Measurements from ENCODE around the gene ITGB8. TPM values are rescaled to one million over a fixed set of nuclear protein-coding genes. Genes with fewer than 3 reads are reported as not detected.

Gene ITGB8
- total RNA-seq, 2 donors from 2014 or later = 6.5 to 7.6 TPM

DNA sequence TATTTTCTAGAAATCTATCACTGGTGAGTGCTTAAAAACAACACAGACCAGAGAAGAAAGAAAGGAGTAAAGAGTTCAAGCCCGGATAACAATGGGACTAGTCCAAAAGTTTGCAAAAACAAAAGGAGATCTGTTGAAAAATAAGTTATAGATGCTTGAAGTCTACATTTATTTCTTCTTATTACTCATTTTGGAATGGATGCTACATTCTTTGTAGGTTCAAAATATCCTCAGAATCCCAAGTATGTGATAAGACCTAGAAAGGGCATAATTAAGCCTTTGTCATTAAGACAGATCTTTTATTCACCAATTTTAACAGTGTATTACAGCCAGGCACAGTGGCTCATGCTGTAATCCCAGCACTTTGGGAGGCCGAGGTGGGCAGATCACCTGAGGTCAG lies 42.7 kb upstream of the ITGB8 start:
- Mint-ChIP-seq H3K27me3 (ENCODE audit: insufficient read depth) (no peaks in the 10 kb centered on the region), H3K36me3 (ENCODE audit: low read depth) (no peaks in the 10 kb centered on the region)
- no peaks in the 10 kb centered on the region for H3K36me3 ChIP-seq (ENCODE audit: control insufficient read depth, insufficient read depth, low read length)

DNA sequence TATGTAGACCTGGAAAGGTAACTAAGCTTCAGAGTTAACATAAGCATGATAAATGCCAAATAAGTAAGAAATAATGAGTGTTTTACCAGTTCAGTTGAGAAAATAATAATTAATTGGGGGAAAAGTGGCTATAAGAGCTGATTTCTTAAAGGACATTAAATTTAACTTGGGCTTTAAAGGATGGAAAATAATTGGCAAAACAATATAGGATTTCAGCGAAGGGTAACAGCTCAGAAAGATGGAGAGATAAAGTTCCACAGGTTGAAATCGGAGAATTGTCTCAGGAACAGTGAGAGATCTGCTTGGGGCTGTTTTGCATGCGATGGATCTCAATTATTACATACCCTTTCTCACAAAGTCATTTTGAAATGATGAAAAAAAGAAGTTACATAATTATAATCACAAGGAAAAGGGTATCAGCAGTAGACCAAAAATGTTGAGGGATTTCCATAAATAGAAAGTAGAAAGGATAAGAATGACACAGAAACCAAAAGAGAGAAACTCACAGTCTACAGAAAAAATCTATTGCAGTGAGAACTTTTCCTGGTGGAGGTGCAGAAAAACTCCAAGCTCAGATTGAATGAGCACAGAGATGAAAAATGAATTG lies 40.1 kb upstream of the ITGB8 start:
- 44 to 73% methylated on average over 1 to 2 of the region's 3 CpGs for WGBS, 2 experiments (ENCODE audit: insufficient coverage in 1 of 2, insufficient read length in 1 of 2)

More for the DNA sequence above, 42.7 kb upstream of the ITGB8 start:
- TF ChIP-seq, protein P1, sequence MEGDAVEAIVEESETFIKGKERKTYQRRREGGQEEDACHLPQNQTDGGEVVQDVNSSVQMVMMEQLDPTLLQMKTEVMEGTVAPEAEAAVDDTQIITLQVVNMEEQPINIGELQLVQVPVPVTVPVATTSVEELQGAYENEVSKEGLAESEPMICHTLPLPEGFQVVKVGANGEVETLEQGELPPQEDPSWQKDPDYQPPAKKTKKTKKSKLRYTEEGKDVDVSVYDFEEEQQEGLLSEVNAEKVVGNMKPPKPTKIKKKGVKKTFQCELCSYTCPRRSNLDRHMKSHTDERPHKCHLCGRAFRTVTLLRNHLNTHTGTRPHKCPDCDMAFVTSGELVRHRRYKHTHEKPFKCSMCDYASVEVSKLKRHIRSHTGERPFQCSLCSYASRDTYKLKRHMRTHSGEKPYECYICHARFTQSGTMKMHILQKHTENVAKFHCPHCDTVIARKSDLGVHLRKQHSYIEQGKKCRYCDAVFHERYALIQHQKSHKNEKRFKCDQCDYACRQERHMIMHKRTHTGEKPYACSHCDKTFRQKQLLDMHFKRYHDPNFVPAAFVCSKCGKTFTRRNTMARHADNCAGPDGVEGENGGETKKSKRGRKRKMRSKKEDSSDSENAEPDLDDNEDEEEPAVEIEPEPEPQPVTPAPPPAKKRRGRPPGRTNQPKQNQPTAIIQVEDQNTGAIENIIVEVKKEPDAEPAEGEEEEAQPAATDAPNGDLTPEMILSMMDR (conservative IDR thresholded peaks at IDR 0.05) = no peak
- Histone ChIP-seq H3K9me3 (ENCODE audit: control insufficient read depth, low read length) (no peaks in the 10 kb centered on the region), H3K27me3 (ENCODE audit: control insufficient read depth, insufficient read depth, low read length, poor library complexity, severe bottlenecking) (no peaks in the 10 kb centered on the region), H3K9ac (ENCODE audit: extremely low read depth, low read length, poor library complexity, severe bottlenecking) (no peak overlapping the region), H3K4me1 (ENCODE audit: control insufficient read depth, insufficient read depth, low read length) (peaks cover 7% of the 10 kb centered on the region), H3K4me3 (ENCODE audit: low read length) (no peak overlapping the region), H3K27ac (ENCODE audit: low read depth, low read length) (no peak overlapping the region)
- no peak overlapping the region for H3K4me3 Mint-ChIP-seq
- WGBS, 2 experiments (ENCODE audit: insufficient coverage in 1 of 2, insufficient read length in 1 of 2) = 90 to 95% methylated on average over 2 of the region's 2 CpGs
- H3K9me3 Mint-ChIP-seq = no peaks in the 10 kb centered on the region
- DNase-seq = no peak
- H3K4me1 Mint-ChIP-seq = peaks cover 29% of the 10 kb centered on the region
- H3K27ac Mint-ChIP-seq = no peak overlapping the region

DNA sequence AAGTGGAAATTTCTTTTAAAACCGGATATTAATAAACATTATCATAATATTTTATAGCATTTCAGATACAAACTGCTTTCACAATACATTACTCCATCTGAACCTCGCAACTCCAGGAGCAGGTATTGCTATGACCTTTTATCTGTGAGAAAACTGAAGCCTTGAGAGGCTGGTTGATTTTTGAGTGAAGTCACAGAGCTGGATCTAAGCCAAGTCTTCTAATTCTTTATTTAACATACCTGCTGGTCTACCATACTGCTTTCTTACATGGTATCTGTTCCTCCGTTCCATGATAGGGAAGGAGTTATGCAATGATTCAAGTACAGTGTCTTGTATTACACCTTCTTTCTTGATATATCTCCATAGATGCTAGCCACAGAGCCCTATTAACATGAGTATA lies 37.4 kb upstream of the ITGB8 start:
- H3K27me3 ChIP-seq (ENCODE audit: control insufficient read depth, insufficient read depth, low read length, poor library complexity, severe bottlenecking) = no peaks in the 10 kb centered on the region
- peaks cover 5% of the 10 kb centered on the region for H3K9me3 ChIP-seq (ENCODE audit: control insufficient read depth, low read length)
- Mint-ChIP-seq H3K36me3 (ENCODE audit: low read depth) (no peaks in the 10 kb centered on the region), H3K27me3 (ENCODE audit: insufficient read depth) (peaks cover 2% of the 10 kb centered on the region), H3K4me1 (peaks cover 11% of the 10 kb centered on the region), H3K9me3 (peaks cover 5% of the 10 kb centered on the region), H3K27ac (no peak overlapping the region), H3K4me3 (no peak overlapping the region)
- no peak overlapping the region for H3K4me3 ChIP-seq (ENCODE audit: low read length)
- TF ChIP-seq, protein P1 (conservative IDR thresholded peaks at IDR 0.05) = no peak
- no peaks in the 10 kb centered on the region for H3K36me3 ChIP-seq (ENCODE audit: control insufficient read depth, insufficient read depth, low read length)
- H3K27ac ChIP-seq (ENCODE audit: low read depth, low read length) = no peak overlapping the region
- peaks cover 3% of the 10 kb centered on the region for H3K4me1 ChIP-seq (ENCODE audit: control insufficient read depth, insufficient read depth, low read length)
- no peak for DNase-seq
- H3K9ac ChIP-seq (ENCODE audit: extremely low read depth, low read length, poor library complexity, severe bottlenecking) = no peak overlapping the region
- WGBS, 2 experiments (ENCODE audit: insufficient coverage in 1 of 2, insufficient read length in 1 of 2) = 92% methylated on average over 3 of the region's 3 CpGs; no CpG with 5 or more reads in 1 of the 2 experiments

More for the DNA sequence above, 40.1 kb upstream of the ITGB8 start:
- TF ChIP-seq, protein P1 (conservative IDR thresholded peaks at IDR 0.05) = no peak
- H3K27ac ChIP-seq (ENCODE audit: low read depth, low read length) = no peak overlapping the region
- H3K4me3 ChIP-seq (ENCODE audit: low read length) = no peak overlapping the region
- H3K36me3 ChIP-seq (ENCODE audit: control insufficient read depth, insufficient read depth, low read length) = no peaks in the 10 kb centered on the region
- peaks cover 7% of the 10 kb centered on the region for H3K4me1 ChIP-seq (ENCODE audit: control insufficient read depth, insufficient read depth, low read length)
- Mint-ChIP-seq H3K4me1 (peaks cover 29% of the 10 kb centered on the region), H3K9me3 (peaks cover 5% of the 10 kb centered on the region), H3K4me3 (no peak overlapping the region), H3K27me3 (ENCODE audit: insufficient read depth) (peaks cover 1% of the 10 kb centered on the region), H3K36me3 (ENCODE audit: low read depth) (no peaks in the 10 kb centered on the region), H3K27ac (no peak overlapping the region)
- H3K9ac ChIP-seq (ENCODE audit: extremely low read depth, low read length, poor library complexity, severe bottlenecking) = no peak overlapping the region
- DNase-seq = no peak
- no peaks in the 10 kb centered on the region for H3K27me3 ChIP-seq (ENCODE audit: control insufficient read depth, insufficient read depth, low read length, poor library complexity, severe bottlenecking)
- H3K9me3 ChIP-seq (ENCODE audit: control insufficient read depth, low read length) = peaks cover 5% of the 10 kb centered on the region
